Epithelial cell of esophagus (primary cell): Measurements from ENCODE around the gene FAM118A.

Source experiments
- DNase-seq: peaks from one replicate; pipeline ENCODE4 v3.0.0; 2010; ENCODE audit warnings: low read depth
- H3K4me3 ChIP-seq: 2 replicates; pipeline ENCODE4 v1.5.1; 2011; ENCODE audit warnings: mild to moderate bottlenecking, low read length, control low read depth
- CTCF ChIP-seq: IDR thresholded peaks from 2 replicates; pipeline ENCODE4 v1.5.1; 2011; ENCODE audit warnings: low read depth, mild to moderate bottlenecking, low read length, control low read depth, inconsistent platforms; ENCODE audit not compliant: insufficient read depth; ENCODE audit errors: missing control alignments

The FAM118A gene

GRCh38 chr22:45310977-45311531 is 1.3 kb downstream of the FAM118A start:
- TF ChIP-seq CTCF = no peak
- no peak for DNase-seq
- H3K4me3 ChIP-seq = peak overlapping the region; percentile 74

GRCh38 chr22:45312415-45312814 is 2.7 kb downstream of the FAM118A start:
- no peak for TF ChIP-seq CTCF
- H3K4me3 ChIP-seq = no peak overlapping the region
- no peak for DNase-seq

- TF ChIP-seq CTCF = no peak
- H3K4me3 ChIP-seq = no peak overlapping the region
- no peak for DNase-seq
These were observed 3.1 kb downstream of the FAM118A start for GRCh38 chr22:45312856-45313255.

- DNase-seq = no peak
- H3K4me3 ChIP-seq = no peak overlapping the region
- TF ChIP-seq CTCF = no peak
These were observed 4.5 kb downstream of the FAM118A start for GRCh38 chr22:45314054-45314721.

GRCh38 chr22:45314786-45315185 is 5.1 kb downstream of the FAM118A start:
- no peak overlapping the region for H3K4me3 ChIP-seq
- DNase-seq = no peak
- TF ChIP-seq CTCF = no peak

GRCh38 chr22:45316796-45317526 is 7.2 kb downstream of the FAM118A start:
- DNase-seq = no peak
- H3K4me3 ChIP-seq = no peak overlapping the region
- no peak for TF ChIP-seq CTCF
